ENCODE results near the gene SLC25A47. TPM values are rescaled to one million over a fixed set of nuclear protein-coding genes. Genes with fewer than 3 reads are reported as not detected.
A peak's percentile ranks its signal among the peaks of the same experiment; 100 is the strongest.
"Not testable (repeated sequence)": the region's sequence is repeated elsewhere in the genome, so short reads cannot be mapped to it uniquely, and the experiment has no call there.

The SLC25A47 gene
- polyA plus RNA-seq, 10 donors, result 0.11 to 0.14 TPM; not detected in 8

- DNase-seq, result no peak
Measured at GRCh38 chr14:100325231-100325632, 2.1 kb downstream of the SLC25A47 start.

GRCh38 chr14:100325958-100326357, 2.8 kb downstream of the SLC25A47 start:
- DNase-seq, result no peak

GRCh38 chr14:100327128-100327527, 4.0 kb downstream of the SLC25A47 start:
- DNase-seq, result no peak

- DNase-seq, result no peak
Measured at GRCh38 chr14:100328495-100329163, 5.5 kb downstream of the SLC25A47 start.

- DNase-seq, result no peak
Measured at GRCh38 chr14:100329233-100330006, 6.3 kb downstream of the SLC25A47 start.

GRCh38 chr14:100330007-100330344, 6.8 kb downstream of the SLC25A47 start:
- DNase-seq, result no peak

GRCh38 chr14:100330388-100330931, 7.3 kb downstream of the SLC25A47 start:
- no peak for DNase-seq

GRCh38 chr14:100332071-100332639, 9.0 kb downstream of the SLC25A47 start:
- DNase-seq, result no peak

GRCh38 chr14:100332797-100333196, 9.7 kb downstream of the SLC25A47 start:
- DNase-seq, result no peak

- no peak for DNase-seq
Measured at GRCh38 chr14:100333311-100333710, 10.2 kb downstream of the SLC25A47 start.

GRCh38 chr14:100333827-100334226, 10.7 kb downstream of the SLC25A47 start:
- DNase-seq, result no peak

- no peak for DNase-seq
Measured at GRCh38 chr14:100334904-100335303, 11.8 kb downstream of the SLC25A47 start.

- no peak for DNase-seq
Measured at GRCh38 chr14:100336618-100337530, 13.7 kb downstream of the SLC25A47 start.

- no peak for DNase-seq
Measured at GRCh38 chr14:100339766-100340422, 16.8 kb downstream of the SLC25A47 start.

- no peak for DNase-seq
Measured at GRCh38 chr14:100340423-100340813, 17.3 kb downstream of the SLC25A47 start.

GRCh38 chr14:100341301-100342031, 18.3 kb downstream of the SLC25A47 start:
- peak in 1 of 3 donors; percentile 28 for DNase-seq

GRCh38 chr14:100342195-100342594, 19.1 kb downstream of the SLC25A47 start:
- DNase-seq, result no peak

- not testable (repeated sequence) for DNase-seq
Measured at GRCh38 chr14:100342826-100343225, 19.7 kb downstream of the SLC25A47 start.

GRCh38 chr14:100344657-100345056, 21.5 kb downstream of the SLC25A47 start:
- DNase-seq, result not testable (repeated sequence)

GRCh38 chr14:100345711-100346110, 22.6 kb downstream of the SLC25A47 start:
- DNase-seq, result no peak

Data from muscle of back (tissue), 11 donors.